Heart left ventricle (tissue), 13 donors: ENCODE results near the gene PFKP.

Experiments
- POLR2A ChIP-seq, 2 donors: fragments of 450-650 bp; IDR thresholded peaks; one replicate each; pipeline ENCODE4 v1.6.1; 2017; ENCODE audit warnings: antibody characterized with exemption in 2 of 2, mild to moderate bottlenecking in 2 of 2, moderate library complexity in 2 of 2
- TF ChIP-seq, protein P1 (sequence below), 12 donors: fragments of 200-600 bp; sonication (generic) in 4 of 12; IDR thresholded peaks; one replicate each; pipeline versions ENCODE4 v1.5.0 to v1.8.0; 2018 to 2022; ENCODE audit warnings: antibody characterized with exemption in 12 of 12, mild to moderate bottlenecking in 5 of 12
- donor health status: ischemic (EF 13 %, LVEDD 7.1; RV severe dilation, severe dysfunction).
- donor health status: DM: no; HTN: yes; CAD: no.
- donor health status: DM: no; HTN: no; CAD: no.
- donor health status: ischemic (EF 25% LVEDD 6.9; RV normal size, moderate dysfunction).
- donor health status: ischemic (EF 25% LVEDD 5.7; RV mildly dilated, moderate dysfunction).
- donor health status: ischemic (EF 35%, LVEDD 5.7; RV mildly dilated, moderate dysfunction).
- donor health status: nonischemic (EF 11% LVEDD 7.7; RV severe dilation, severe dysfunction).
- donor health status: DM: yes; HTN: yes; CAD: no.
- donor health status: PGD.
- donor health status: ischemic (EF 29% LVEDD 5.4; RV normal size, mild dysfunction).
- donor health status: nonischemic (EF 23%, LVEDD 6.1; RV moderate dilation, normal function).

DNA sequence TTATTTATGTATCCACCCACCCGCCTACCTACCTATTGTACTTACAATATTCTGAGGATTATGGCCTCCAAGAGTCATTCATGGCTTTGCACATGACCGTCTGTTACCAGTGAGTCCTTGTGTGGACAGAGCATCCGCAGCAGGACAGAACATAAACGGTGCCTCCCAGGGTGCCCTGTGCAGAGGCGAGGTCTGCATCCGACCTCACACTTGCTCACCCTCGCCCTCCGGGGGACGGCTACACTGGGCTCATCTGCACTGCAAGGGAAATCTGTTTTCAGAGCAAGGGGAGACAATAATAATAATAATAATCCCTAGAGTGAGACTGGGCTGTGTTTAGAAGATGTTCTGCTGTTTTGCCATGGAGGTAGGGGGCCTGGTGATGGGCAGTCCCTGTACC lies 29.8 kb downstream of the PFKP start:
- TF ChIP-seq, protein P1, sequence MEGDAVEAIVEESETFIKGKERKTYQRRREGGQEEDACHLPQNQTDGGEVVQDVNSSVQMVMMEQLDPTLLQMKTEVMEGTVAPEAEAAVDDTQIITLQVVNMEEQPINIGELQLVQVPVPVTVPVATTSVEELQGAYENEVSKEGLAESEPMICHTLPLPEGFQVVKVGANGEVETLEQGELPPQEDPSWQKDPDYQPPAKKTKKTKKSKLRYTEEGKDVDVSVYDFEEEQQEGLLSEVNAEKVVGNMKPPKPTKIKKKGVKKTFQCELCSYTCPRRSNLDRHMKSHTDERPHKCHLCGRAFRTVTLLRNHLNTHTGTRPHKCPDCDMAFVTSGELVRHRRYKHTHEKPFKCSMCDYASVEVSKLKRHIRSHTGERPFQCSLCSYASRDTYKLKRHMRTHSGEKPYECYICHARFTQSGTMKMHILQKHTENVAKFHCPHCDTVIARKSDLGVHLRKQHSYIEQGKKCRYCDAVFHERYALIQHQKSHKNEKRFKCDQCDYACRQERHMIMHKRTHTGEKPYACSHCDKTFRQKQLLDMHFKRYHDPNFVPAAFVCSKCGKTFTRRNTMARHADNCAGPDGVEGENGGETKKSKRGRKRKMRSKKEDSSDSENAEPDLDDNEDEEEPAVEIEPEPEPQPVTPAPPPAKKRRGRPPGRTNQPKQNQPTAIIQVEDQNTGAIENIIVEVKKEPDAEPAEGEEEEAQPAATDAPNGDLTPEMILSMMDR (IDR thresholded peaks at IDR 0.05): no peak
- no peak for TF ChIP-seq POLR2A (IDR thresholded peaks at IDR 0.05)
